Uterus (tissue), 2 donors: ENCODE results near the gene RASA4.
"Not testable (repeated sequence)": the region's sequence is repeated elsewhere in the genome, so short reads cannot be mapped to it uniquely, and the experiment has no call there.

ENCODE experiments used
- CTCF ChIP-seq, 4 experiments: fragments of 200-600 bp in 2 of 4; fragments of 450-650 bp in 2 of 4; sonication (generic) in 2 of 4; IDR thresholded peaks; one replicate each; pipeline ENCODE4 v1.5.1; 2016 to 2019; ENCODE audit warnings: antibody characterized with exemption in 4 of 4, mild to moderate bottlenecking in 2 of 4, moderate library complexity in 1 of 4
- POLR2A ChIP-seq, 2 donors: fragments of 450-650 bp; IDR thresholded peaks; one replicate each; pipeline ENCODE4 v1.6.1; 2016; ENCODE audit warnings: antibody characterized with exemption in 2 of 2, mild to moderate bottlenecking in 1 of 2, moderate library complexity in 1 of 2

- not testable (repeated sequence) for TF ChIP-seq CTCF, POLR2A (IDR thresholded peaks at IDR 0.05)
These were observed 12.0 kb downstream of the RASA4 start for GRCh38 chr7:102604431-102605145.
